Activated CD8-positive, alpha-beta memory T cell treated with anti-CD3 and anti-CD28 coated beads for 1 hour (primary cell): ENCODE measurements around the gene METTL21A.

Experiments
- DNase-seq, 2 donors: peaks; one replicate each; pipeline ENCODE4 v3.0.0-alpha.2; 2020; ENCODE audit warnings: low read depth in 1 of 2; ENCODE audit errors: extremely low read depth in 1 of 2

Gene METTL21A

DNA sequence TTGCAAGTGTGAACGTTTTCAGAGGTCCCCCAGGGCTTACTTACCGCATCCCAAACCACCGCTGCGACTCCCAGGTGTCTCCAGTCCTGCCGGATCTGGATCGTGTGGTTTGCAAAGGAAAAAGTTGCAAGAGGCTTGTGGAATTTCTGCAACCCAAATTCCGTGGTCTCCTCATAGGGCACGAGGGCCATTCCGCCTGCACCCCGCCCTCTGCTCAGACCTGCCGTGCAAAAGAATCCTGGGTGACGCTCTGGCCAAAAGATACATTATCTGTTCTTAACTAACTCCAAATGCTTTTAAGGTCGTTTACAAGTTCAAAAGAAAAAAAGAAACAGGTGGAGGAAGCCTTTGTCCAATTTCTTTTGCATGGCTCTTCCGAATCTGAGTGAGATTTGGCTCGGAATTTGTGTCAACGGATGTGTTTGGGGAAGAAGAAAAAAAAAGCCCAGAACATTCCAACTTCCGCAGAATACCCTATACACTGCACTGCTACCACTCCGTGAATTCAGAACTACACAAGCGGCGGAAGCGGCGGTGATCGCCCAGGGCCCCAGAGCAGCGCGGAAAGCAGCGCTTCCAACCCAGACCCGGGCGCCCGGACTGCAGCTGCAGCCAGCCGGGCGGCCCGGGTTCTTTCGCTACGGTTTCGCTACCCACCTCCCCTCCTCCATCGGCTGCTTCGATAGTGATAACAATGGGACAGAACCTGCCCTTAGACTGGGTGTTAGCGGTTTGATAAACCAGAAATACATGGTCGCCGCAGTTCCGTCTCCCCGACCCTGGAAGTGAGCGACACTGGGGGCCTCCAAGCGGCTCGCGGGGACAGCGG lies 795 bp downstream of the METTL21A start:
- peak; percentile 17 to 51 for DNase-seq

GRCh38 chr2:207621501-207622039 lies 3.6 kb downstream of the METTL21A start:
- DNase-seq, result no peak

DNA sequence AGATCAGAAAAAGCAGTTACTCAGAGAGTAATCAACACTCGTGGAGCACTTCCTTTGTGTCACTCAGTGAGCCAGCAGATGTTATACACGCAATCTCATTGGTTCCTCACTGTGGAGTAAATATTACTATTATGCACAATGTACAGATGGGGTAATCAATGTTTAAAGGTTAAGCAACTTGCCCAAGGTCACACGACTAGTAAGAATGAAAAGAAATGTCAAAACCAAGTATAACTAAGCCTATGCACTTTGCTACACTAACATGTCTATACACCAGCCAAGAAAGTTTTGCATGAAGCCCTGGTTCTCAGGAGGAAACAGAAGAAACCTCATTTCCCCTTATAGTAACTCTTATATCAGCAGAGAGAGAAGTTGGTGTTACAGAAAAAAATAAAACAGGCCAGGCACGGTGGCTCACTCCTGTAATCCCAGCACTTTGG lies 5.4 kb downstream of the METTL21A start:
- no peak for DNase-seq

DNA sequence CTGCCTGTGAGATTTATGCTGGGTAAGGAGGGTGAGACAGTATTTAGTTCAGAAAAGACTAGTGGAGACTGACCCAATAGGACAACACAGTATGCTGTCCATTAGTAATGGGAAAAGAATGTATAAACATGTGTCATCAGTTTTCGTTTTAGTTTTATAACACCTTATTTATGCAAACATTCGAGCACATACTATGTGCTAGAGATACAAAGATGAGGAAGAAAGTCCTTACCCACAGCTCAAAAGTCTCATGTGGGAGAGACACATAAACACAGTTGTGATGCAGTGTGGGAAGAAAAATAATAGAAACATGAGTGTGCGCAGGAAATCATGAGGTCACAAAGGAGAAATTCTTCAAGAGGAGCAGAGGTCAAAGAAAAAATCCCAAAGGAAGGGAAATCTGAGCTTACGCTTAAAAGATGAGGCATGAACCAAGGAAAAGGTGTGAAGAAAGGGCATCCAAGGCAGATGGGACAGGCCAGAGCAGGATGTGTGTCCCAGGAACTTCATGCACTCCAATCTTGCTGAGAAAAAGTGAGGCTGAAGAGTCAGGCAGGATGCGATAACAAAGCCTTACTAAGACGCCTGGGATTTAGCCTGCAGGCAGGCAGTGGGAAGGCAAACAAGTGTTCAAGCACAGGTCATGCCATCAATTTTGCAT lies 8.1 kb downstream of the METTL21A start:
- DNase-seq, result no peak

DNA sequence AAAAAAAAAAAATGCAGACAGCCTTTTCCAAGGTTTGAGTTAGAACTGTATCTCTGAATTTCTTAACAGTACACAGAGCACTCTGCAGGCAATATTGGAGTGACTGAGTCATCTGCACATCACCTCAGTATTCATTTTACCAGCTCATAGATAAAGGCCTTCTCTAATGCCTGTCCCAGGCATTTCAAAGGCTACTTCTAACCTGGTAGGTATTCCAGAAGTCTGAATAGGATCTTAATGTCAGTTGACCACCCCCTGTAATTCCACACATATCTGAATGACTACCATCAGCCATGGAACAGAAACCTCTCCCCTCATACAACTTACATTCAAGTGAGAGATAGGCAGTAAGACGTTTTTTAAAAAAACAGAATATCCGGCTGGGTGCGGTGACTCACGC lies 9.0 kb downstream of the METTL21A start:
- no peak for DNase-seq

DNA sequence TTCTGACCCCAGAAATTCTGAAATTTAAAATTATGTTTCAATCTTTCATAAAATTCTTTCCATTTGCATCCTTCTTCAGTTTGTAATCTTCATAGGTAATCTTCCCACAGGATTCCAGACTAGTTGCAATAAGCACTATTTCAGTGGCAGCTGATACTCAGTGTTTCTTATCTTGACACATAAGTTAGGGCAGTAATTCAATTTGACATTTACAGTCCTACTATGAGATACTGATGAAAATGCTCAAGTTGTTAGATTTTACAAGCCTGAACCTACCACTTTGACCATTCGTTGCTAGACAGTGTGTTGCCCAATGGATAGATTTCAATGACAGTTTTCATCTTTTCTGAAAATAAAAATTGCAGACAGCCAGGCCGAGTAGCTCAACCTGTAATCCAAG lies 10.4 kb downstream of the METTL21A start:
- no peak for DNase-seq

DNA sequence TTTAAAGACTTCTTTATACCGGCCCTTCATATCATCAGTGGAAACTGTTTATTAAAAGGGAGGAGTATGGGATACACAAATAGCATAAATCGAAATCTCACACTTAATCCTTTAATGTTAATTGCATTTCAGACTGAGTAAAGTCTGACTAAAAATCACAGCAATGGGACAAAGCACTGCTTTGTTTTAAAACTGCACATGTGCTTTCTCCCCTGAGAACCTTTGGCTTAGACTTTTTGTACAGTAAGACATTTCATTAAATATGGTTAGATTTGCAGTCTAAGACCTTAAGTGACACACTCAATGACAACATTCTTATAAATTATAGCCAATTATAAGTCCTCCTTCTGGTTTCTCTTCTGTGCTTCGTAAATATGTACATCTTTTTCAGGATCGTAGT lies 12.5 kb downstream of the METTL21A start:
- DNase-seq, result no peak

- no peak for DNase-seq
These were observed 18.4 kb downstream of the METTL21A start for GRCh38 chr2:207606829-207607228.

GRCh38 chr2:207606399-207606798 lies 18.8 kb downstream of the METTL21A start:
- DNase-seq, result no peak

DNA sequence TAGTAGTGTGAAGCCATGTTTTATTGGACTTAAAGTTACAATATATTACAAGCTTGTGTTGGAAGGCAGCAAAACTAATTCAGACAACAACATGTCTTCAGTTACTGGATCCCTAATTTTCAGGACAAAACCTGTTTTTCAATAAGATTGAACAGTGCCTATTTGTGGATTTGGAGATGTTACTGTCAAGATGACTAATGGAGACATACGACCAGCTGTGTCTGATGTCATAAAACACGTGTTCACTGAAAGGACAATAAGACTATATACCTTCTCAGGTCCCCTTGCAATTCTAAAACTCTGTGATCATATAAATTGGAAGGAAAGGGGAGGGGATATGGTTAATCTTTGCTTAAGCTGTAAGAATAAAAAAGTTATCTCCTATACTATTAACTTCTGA lies 21.7 kb downstream of the METTL21A start:
- no peak for DNase-seq

- no peak for DNase-seq
These were observed 23.4 kb downstream of the METTL21A start for GRCh38 chr2:207601774-207602173.

- DNase-seq, result no peak
These were observed 25.0 kb downstream of the METTL21A start for GRCh38 chr2:207600231-207600630.

- DNase-seq, result no peak
These were observed 25.6 kb downstream of the METTL21A start for GRCh38 chr2:207599636-207600035.

DNA sequence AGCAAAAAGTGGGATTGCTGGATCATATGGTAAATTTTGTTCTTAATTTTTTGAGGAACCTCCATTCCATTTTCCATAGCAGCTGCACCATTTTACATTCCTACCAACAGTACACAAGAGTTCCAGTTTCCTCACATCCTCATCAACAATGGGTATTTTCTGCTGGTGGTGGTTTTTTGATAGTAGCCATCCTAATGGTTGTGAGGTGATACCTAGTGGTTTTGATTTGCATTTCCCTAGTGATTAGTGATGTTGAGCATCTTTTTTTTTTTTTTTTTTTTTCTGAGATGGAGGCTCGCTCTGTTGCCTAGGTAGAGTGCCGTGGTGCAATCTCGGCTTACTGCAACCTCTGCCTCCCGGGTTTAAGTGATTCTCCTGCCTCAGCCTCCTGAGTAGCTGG lies 30.5 kb downstream of the METTL21A start:
- DNase-seq, result no peak

DNA sequence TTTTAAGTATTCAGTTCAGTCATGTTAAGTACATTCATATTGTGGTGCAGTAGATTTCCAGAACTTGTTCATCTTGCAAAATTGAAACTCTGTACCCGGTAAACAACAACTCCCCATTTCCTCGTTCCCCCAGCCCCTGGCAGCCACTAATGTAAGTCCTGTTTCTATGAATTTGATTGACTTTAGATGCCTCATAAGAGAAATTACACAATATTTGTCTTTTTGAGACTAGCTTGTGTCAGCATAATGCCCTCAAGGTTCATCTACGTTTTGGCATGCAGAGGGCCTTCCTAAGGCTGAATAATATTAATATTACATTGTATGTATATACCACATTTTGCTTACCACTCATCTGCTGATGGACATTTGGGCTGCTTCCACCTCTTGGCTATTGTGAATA lies 30.9 kb downstream of the METTL21A start:
- DNase-seq, result no peak

DNA sequence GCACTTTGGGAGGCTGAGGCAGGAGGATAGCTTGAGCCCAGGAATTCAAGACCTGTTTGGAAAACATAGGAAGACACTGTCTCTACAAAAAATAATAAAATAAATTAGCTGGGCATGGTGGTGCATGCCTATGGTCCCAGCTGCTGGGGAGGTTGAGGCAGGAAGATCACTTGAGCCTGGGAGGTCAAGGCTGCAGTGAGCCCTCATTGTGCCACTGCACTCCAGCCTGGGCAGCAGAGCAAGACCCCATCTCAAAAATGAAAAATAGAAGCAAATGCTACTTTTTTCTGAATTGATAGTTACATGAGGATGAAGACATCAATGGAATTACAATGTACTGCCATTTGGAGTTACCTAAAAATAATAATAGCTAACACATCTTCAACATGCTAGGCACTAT lies 31.9 kb downstream of the METTL21A start:
- no peak for DNase-seq

DNA sequence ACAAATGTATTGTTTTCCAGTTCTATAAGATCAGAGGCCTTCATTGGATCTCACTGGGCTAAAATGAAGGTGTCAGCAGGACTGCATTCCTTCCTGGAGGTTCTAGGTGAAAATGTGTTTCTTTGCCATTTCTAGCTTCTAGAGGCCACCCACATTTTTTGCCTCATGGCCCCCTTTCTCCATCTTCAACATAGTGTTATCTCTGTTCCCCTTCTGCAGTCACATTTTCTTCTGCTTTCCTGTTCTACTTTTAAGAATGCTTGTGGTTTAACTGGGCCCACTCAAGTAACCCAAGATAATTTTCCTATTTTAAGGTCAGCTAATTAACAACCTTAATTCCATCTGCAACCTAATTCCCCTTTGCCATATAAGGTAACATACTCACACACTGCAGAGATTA lies 36.1 kb downstream of the METTL21A start:
- no peak for DNase-seq

GRCh38 chr2:207587305-207587704 lies 37.9 kb downstream of the METTL21A start:
- DNase-seq, result no peak

DNA sequence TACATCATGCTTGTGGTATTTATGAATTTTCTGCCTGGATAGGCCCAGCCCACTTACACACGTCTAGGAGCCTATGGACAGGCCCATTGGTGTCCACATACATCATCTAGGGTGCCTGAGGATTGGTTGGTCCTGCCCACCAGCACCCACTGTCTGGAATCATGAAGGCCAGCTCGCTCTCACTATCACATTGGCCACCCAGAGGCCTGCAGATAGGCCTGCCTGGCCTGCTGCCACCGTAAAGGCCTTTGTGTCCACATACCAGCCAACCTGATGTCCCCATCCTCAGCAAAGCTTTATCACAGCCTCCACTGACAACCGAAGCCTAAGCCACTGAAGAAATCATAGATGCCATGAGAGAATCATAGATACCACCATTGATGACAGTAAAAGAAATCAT lies 40.2 kb downstream of the METTL21A start:
- DNase-seq, result no peak

GRCh38 chr2:207571370-207571769 lies 53.8 kb downstream of the METTL21A start:
- no peak for DNase-seq

GRCh38 chr2:207567671-207568070 lies 57.5 kb downstream of the METTL21A start:
- no peak for DNase-seq
